ENCODE data around the gene MEGF10. TPM values are rescaled to one million over a fixed set of nuclear protein-coding genes. Genes with fewer than 3 reads are reported as not detected.
"Not testable (repeated sequence)": the region's sequence is repeated elsewhere in the genome, so short reads cannot be mapped to it uniquely, and the experiment has no call there.

The MEGF10 gene
- polyA plus RNA-seq = under 1 TPM in 2 of 3 donors, not detected in 1; 0.01 to 0.24 TPM

DNA sequence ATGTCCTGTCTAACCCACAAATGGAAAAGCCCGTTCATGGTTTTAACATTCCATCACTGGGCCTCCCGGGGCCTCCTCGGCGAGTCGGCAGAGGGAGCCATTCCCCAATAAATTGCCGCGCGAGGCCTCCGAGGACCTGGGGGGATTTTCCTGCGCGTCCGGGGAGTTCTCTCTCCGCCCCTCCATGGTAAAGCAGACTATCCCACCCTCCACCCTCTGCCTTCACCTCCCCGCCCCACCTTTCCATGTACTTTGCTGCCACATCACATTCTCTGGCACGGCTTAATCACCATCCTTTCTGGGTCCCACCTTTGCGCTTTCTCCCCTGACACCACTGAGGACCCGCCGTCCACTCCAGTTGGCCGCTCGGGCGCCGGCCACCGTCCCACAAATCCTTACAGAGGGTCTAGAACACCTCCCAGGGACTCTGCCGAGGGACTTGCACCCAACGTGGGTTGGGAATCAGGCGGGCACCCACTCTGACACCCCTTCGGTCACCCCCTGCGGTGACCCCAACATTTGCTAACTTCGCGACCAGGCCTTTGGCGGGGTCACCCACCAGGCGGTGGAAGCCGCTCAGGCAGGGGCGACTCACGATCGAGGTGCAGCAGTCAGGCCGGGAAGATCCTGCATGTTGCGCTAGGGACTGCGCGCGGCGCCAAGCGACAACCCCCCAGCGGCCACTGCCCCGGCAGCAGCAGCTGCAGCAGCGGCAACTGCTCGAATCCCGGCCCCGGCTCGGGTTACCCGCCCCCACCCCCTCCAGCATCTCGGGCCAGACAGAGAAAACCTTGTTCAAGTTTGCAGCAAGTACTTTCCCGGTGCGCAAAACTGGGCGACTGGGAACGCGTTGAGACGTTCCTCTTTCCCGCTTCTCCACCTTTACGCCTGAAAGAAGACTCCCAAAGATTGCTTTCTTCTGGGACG lies at the start of gene MEGF10:
MEGF10 (plus strand) TSS at position 778 of the 927 bp plus-strand sequence. CDS start 40,513 bp downstream, outside the sequence.
- 1 to 3% (median 2%) methylated on average over 61 of the region's 61 CpGs for WGBS, 3 donors
- H3K27ac ChIP-seq (ENCODE audit: low read depth, low read length) = no peak within 1 kb of the TSS

DNA sequence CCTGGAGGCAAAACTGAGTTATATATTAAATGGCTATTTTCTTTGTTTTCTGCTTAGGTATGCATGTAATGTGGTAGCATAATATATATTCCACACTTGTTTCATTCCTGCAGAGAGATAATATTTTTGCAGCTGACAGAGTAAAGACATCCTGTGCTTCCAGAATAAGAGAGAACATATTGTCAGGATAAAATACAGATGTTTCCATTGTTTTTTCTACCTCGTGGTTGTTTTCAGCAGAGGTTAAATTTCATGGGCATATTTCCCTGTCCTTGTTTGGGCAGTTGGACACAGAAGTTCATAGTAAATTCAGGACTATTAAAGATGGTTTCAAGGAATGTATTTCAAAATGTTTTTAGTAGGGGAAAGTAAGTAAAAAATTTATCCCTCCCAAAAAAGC lies 47.6 kb upstream of the MEGF10 start:
- no peak overlapping the region for H3K27ac ChIP-seq (ENCODE audit: low read depth, low read length)
- 22 to 33% (median 32%) methylated on average over 1 of the region's 1 CpG for WGBS, 3 donors

- 88 to 97% (median 96%) methylated on average over 3 of the region's 3 CpGs for WGBS, 3 donors
Measured at GRCh38 chr5:127254729-127255284, 35.8 kb upstream of the MEGF10 start.

GRCh38 chr5:127256886-127257597 lies 33.6 kb upstream of the MEGF10 start:
- 56 to 83% (median 79%) methylated on average over 2 of the region's 2 CpGs for WGBS, 3 donors
- H3K27ac ChIP-seq (ENCODE audit: low read depth, low read length) = no peak overlapping the region

More at GRCh38 chr5:127254729-127255284, 35.8 kb upstream of the MEGF10 start:
- H3K27ac ChIP-seq (ENCODE audit: low read depth, low read length) = no peak overlapping the region

DNA sequence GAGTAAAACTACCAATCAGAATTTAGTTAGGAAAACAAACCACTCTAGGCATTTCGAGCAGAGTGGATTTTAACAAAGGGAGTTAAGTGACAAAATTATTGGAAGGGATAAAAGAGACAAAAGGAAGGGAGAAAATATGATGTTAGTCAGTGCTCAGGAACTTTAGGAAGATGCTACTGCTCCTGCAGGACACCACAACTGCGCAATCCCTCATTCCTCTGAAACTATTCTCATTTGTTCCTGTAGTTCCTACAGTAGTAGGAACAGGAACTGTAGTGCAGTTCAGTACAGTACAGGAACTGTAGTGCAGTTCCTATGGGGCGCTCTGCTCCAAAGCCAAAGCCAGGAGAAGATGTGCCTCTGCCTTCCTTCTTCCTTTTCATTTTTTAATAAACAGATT lies 29.9 kb upstream of the MEGF10 start:
- WGBS, 3 donors = 89 to 93% (median 90%) methylated on average over 3 of the region's 3 CpGs
- H3K27ac ChIP-seq (ENCODE audit: low read depth, low read length) = no peak overlapping the region

DNA sequence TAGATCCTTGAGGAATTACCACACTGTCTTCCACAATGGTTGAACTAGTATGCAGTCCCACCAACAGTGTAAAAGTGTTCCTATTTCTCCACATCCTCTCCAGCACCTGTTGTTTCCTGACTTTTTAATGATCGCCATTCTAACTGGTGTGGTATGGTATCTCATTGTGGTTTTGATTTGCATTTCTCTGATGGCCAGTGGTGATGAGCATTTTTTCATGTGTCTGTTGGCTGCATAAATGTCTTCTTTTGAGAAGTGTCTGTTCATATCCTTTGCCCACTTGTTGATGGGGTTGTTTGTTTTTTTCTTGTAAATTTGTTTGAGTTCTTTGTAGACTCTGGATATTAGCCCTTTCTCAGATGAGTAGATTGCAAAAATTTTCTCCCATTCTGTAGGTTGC lies 25.1 kb upstream of the MEGF10 start:
- WGBS, 3 donors = 100% methylated on average over 1 of the region's 1 CpG; no CpG with 5 or more reads in 1 of the 3 donors
- not testable (repeated sequence) for H3K27ac ChIP-seq (ENCODE audit: low read depth, low read length)

GRCh38 chr5:127268342-127268741 lies 22.3 kb upstream of the MEGF10 start:
- WGBS, 3 donors = 44 to 55% (median 50%) methylated on average over 9 of the region's 9 CpGs

DNA sequence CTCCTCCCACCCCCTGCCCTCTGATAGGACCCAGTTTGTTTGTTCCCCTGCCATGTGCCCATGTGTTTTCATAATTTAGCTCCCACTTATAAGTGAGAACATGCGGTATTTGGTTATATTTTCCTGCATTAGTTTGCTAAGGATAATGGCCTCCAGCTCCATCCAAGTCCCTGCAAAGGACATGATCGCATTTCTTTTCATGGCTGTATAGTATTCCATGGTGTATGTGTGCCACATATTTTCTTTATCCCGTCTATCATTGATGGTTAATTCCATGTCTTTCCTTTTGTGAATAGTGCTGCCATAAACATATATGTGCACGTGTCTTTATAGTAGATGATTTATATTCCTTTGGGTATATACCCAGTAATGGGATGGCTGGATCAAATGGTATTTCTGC lies 19.9 kb upstream of the MEGF10 start:
- not testable (repeated sequence) for H3K27ac ChIP-seq (ENCODE audit: low read depth, low read length)
- 89 to 94% (median 93%) methylated on average over 4 of the region's 4 CpGs for WGBS, 3 donors

More at GRCh38 chr5:127268342-127268741, 22.3 kb upstream of the MEGF10 start:
- H3K27ac ChIP-seq (ENCODE audit: low read depth, low read length) = not testable (repeated sequence)

DNA sequence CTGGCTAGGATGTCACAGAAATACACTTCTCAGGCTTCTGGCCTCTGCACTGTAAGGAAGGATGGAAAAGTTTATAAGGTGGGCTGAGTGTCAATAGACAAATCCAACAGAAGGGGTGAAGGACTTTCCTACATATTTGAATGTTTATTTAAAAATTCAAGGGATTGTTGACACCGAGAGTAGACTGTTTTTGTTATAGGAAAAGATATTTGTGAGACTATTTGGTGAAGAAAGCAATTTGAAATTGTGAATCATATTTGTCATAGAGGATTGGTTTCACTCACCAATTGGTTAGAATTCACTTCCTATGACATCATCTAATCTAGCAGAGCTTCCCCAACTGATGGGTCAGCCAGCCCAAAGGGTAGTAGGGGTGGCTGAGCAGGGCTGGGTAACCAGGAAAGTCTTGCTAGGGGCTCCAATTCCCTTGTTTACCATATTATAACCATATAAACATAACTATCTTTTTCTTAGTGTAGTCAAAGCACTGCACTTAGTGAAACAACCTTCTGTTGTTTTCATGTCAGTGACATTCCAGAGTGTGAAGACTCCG lies 14.9 kb upstream of the MEGF10 start:
- WGBS, 3 donors = 59 to 77% (median 71%) methylated on average over 2 of the region's 2 CpGs
- H3K27ac ChIP-seq (ENCODE audit: low read depth, low read length) = no peak overlapping the region

- no peak overlapping the region for H3K27ac ChIP-seq (ENCODE audit: low read depth, low read length)
- WGBS, 3 donors = 35 to 77% (median 73%) methylated on average over 11 of the region's 11 CpGs
Measured at GRCh38 chr5:127280491-127281220, 9.9 kb upstream of the MEGF10 start.

DNA sequence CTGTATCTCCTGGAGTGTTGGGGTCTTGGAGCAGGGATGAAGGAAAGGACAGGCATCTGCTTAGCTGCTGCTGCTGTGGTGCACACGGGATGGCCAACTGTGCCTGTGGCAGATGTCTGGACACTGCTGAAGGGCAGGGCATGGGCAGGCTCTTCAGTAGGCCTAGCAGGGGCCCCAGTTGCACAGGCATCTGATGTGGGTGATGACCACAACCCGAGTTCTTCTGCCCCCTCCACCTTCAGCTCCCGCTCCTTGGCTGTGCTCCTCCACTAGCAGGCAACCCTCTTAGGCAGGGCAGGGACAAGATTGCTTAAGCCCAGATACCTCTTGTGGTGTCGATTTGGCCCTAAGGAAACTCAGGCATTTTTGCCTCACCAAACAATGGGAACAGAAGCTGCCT lies 9.0 kb upstream of the MEGF10 start:
- no peak overlapping the region for H3K27ac ChIP-seq (ENCODE audit: low read depth, low read length)
- WGBS, 3 donors = 76 to 97% (median 86%) methylated on average over 4 of the region's 4 CpGs

DNA sequence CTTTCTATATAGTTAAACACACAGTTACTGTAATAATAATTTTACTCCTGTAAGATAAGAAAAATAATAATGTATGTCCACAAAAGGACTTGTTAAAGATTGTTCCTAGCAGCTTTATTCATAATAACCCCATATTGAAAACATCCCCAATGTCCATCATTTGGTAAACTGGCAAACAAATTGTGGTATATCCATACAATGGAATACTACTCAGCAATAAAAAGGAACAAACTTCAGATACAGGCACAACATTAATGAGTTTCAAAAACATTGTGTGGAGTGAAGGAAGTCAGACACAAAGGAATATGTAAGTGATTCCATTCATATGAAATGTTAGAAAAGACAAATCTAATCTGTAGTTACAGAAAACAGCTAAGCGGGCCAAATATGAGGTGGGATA lies 1.9 kb upstream of the MEGF10 start:
- 95 to 100% (median 98%) methylated on average over 1 of the region's 1 CpG for WGBS, 3 donors
- no peak overlapping the region for H3K27ac ChIP-seq (ENCODE audit: low read depth, low read length)

DNA sequence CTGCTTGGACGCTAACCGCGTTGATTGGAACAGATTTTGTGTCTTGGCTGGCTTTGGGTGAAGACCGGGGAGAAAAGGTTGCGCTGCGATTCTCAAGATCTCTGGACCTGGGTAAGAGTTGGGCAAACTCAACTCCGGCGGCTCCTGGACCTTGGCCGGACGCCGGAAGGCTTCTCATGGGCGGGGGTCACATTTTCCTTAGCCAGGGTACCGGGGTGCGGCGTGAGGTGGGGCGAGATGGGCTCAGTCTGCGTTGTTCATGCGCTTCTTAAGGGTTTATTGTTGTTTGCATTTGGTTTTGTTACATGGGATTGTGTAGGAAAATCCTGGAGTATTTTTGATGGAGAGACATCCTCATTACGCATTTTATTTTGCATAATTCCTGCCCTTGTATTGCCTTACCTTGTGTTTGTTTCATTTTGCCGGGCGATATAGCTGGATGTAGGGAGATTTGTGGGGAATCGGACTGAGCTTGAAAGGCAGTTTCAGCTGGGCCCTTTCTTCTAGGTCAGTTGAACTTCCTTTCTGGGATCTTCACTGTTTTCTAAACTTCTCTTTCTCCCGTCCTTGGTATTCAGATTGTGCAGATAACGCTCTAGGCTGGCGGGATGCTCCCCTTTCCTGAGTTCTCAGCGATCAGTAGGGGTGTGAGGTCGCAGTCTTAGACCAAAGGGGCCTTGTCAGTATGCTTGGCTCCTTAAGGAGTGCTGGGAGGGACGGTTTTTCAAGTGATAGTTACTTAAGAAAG lies 524 bp downstream of the MEGF10 start:
- WGBS, 3 donors = 20 to 34% (median 23%) methylated on average over 28 of the region's 28 CpGs
- H3K27ac ChIP-seq (ENCODE audit: low read depth, low read length) = no peak overlapping the region

DNA sequence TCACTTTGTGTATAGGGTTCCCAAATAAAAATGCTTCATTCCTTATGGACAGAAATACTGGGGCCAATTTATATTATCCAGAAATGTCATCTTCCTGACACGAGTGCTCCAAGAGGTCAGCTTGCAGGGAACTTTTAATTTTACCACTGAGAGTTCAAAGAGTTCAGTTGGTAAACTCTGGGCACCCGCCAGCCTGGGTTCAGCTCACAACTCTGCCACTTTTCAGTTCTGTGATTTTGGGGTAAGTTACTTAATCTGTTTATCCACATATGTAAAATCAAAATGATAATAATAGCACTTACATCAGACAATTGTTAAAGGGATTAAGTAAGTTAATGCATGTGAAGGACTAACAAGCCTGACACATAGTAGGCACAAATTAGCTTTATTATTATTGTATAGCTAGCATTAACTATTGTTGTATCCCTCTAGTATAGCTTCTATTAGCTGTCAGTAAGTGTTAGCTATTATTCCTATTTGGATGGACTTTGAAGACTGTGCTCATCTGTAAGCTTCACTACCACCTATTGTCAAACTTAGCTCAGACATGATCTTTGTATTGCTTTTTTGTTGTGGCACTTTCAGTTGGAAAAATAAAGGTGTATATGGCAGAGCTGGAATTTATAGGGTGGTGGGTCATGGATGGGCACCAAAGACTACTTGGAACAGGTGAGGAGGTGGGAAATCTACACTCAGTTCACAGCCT lies 1.6 kb downstream of the MEGF10 start:
- H3K27ac ChIP-seq (ENCODE audit: low read depth, low read length) = no peak overlapping the region
- 77 to 88% (median 86%) methylated on average over 2 of the region's 2 CpGs for WGBS, 3 donors

- H3K27ac ChIP-seq (ENCODE audit: low read depth, low read length) = no peak overlapping the region
Measured at GRCh38 chr5:127293373-127293772, 2.8 kb downstream of the MEGF10 start.

GRCh38 chr5:127294829-127295228 lies 4.2 kb downstream of the MEGF10 start:
- WGBS, 3 donors = 76 to 93% (median 82%) methylated on average over 1 of the region's 1 CpG
- H3K27ac ChIP-seq (ENCODE audit: low read depth, low read length) = no peak overlapping the region

- 79 to 90% (median 88%) methylated on average over 1 of the region's 1 CpG for WGBS, 3 donors
- H3K27ac ChIP-seq (ENCODE audit: low read depth, low read length) = no peak overlapping the region
Measured at GRCh38 chr5:127295454-127295853, 4.9 kb downstream of the MEGF10 start.

All from adipose tissue (tissue), 3 donors.